Body of pancreas (tissue), 4 donors: ENCODE data around the gene SOX5.

ENCODE experiments used
- CTCF ChIP-seq, 7 experiments: fragments of 450-650 bp in 4 of 7; fragments of 200-600 bp in 3 of 7; sonication (generic) in 3 of 7; IDR thresholded peaks; one replicate each; pipeline ENCODE4 v1.5.1; 2016 to 2019; ENCODE audit warnings: antibody characterized with exemption in 7 of 7
- POLR2A ChIP-seq, 3 donors: fragments of 450-650 bp; IDR thresholded peaks; one replicate each; pipeline ENCODE4 v1.6.1; 2016; ENCODE audit warnings: antibody characterized with exemption in 3 of 3, mild to moderate bottlenecking in 2 of 3

- TF ChIP-seq CTCF (IDR thresholded peaks at IDR 0.05): no peak
- no peak for TF ChIP-seq POLR2A (IDR thresholded peaks at IDR 0.05)
Observed at GRCh38 chr12:23493672-23494071, 455.8 kb downstream of the SOX5 start.
